ENCODE measurements around the gene JMJD8. TPM values are rescaled to one million over a fixed set of nuclear protein-coding genes. Genes with fewer than 3 reads are reported as not detected.

JMJD8 gene
- total RNA-seq, 1 donor from 2014 or later, result 46.1 TPM

DNA sequence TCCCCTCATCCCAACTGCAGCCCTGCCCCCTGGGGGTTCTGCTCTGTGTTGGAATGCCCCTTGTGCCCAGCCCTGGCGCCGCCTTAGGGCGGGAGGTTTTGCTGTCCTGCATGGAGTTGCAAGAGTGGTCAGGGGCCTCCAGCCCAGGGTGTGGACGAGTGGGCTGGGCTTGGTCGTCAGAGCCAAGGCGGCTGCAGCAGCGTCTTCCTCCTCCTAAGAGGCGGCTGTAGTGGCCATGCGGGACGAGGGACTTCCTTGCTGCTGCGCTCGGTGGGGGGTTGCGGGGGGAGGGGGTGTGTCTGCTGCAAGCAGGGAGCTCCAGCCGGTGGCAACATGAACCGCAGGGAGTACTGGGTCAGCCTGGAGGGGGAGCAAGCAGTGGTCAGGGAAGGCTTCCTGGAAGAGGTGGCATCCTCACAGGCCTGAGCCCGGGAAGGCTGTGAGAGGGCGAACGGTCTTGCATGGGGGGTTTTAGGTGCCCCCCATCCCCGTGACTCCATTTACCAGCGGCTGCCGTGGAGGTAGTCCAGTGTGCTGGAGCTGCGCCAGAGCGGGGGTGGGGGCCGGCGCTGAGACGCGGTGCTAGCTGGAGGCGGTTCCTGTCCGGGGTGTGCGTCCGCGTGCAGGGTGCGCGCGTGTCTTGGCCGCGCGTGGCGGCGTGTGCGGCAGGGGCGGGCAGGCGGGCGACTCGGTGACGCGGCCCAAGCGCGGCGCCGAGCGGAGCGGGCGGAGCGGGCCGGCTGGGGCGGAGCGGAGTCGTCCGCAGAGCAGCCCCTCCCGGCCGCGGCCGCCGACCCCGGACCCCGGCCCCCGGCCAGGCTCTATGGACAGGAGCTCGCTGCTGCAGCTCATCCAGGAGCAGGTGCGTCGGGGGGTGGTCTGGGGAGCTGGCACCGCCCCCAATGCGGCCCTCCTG is 8.9 kb downstream of the JMJD8 start, which contains the start of gene RHBDL1:
RHBDL1 (plus strand) TSS at position 704 of the 916 bp plus-strand sequence; CDS start at position 824, 120 bp downstream.
- Mint-ChIP-seq H3K27me3 (ENCODE audit: low read depth) (peaks cover 10% of the 10 kb centered on the region), H3K4me3 (peak within 1 kb of the TSS; percentile 56), H3K27ac (no peak within 1 kb of the TSS), H3K36me3 (no peaks in the 10 kb centered on the region), H3K9me3 (no peaks in the 10 kb centered on the region), H3K4me1 (peaks cover 5% of the 10 kb centered on the region)
- TF ChIP-seq, protein P1, sequence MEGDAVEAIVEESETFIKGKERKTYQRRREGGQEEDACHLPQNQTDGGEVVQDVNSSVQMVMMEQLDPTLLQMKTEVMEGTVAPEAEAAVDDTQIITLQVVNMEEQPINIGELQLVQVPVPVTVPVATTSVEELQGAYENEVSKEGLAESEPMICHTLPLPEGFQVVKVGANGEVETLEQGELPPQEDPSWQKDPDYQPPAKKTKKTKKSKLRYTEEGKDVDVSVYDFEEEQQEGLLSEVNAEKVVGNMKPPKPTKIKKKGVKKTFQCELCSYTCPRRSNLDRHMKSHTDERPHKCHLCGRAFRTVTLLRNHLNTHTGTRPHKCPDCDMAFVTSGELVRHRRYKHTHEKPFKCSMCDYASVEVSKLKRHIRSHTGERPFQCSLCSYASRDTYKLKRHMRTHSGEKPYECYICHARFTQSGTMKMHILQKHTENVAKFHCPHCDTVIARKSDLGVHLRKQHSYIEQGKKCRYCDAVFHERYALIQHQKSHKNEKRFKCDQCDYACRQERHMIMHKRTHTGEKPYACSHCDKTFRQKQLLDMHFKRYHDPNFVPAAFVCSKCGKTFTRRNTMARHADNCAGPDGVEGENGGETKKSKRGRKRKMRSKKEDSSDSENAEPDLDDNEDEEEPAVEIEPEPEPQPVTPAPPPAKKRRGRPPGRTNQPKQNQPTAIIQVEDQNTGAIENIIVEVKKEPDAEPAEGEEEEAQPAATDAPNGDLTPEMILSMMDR (IDR thresholded peaks at IDR 0.05; ENCODE audit: unreplicated experiment), result no peak
- DNase-seq (ENCODE audit: low spot score in 2 of 2, unreplicated experiment in 2 of 2), result no peak

GRCh38 chr16:674214-674881 is 9.8 kb downstream of the JMJD8 start:
- no peak for DNase-seq (ENCODE audit: low spot score in 2 of 2, unreplicated experiment in 2 of 2)
- no peak overlapping the region for H3K27ac Mint-ChIP-seq

GRCh38 chr16:673399-673991 is 10.6 kb downstream of the JMJD8 start:
- Mint-ChIP-seq H3K27me3 (ENCODE audit: low read depth) (peaks cover 10% of the 10 kb centered on the region), H3K4me3 (no peak overlapping the region), H3K27ac (no peak overlapping the region), H3K4me1 (peaks cover 2% of the 10 kb centered on the region), H3K36me3 (peaks cover 2% of the 10 kb centered on the region), H3K9me3 (no peaks in the 10 kb centered on the region)
- TF ChIP-seq, protein P1 (IDR thresholded peaks at IDR 0.05; ENCODE audit: unreplicated experiment), result no peak
- no peak for DNase-seq (ENCODE audit: low spot score in 2 of 2, unreplicated experiment in 2 of 2)

More at GRCh38 chr16:674214-674881, 9.8 kb downstream of the JMJD8 start:
- peaks cover 2% of the 10 kb centered on the region for H3K36me3 Mint-ChIP-seq
- H3K27me3 Mint-ChIP-seq (ENCODE audit: low read depth), result peaks cover 10% of the 10 kb centered on the region
- peaks cover 6% of the 10 kb centered on the region for H3K4me1 Mint-ChIP-seq
- no peak overlapping the region for H3K4me3 Mint-ChIP-seq
- no peaks in the 10 kb centered on the region for H3K9me3 Mint-ChIP-seq
- TF ChIP-seq, protein P1 (IDR thresholded peaks at IDR 0.05; ENCODE audit: unreplicated experiment), result no peak

DNA sequence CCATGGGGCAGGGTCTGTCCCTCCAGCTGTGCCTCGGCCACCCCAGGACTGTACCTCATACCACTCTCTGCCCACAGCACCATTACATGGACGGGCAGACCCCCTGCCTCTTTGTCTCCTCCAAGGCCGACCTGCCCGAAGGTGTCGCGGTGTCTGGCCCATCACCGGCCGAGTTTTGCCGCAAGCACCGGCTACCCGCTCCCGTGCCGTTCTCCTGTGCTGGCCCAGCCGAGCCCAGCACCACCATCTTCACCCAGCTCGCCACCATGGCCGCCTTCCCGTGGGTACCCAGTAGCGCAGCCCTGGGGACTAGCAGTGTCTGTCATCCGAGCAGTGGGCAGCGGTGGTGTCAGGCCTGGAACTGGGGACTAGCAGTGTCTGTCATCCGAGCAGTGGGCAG is 11.3 kb downstream of the JMJD8 start:
- peaks cover 2% of the 10 kb centered on the region for H3K36me3 Mint-ChIP-seq
- H3K4me3 Mint-ChIP-seq, result no peak overlapping the region

GRCh38 chr16:672371-672770 is 11.8 kb downstream of the JMJD8 start:
- TF ChIP-seq, protein P1 (IDR thresholded peaks at IDR 0.05; ENCODE audit: unreplicated experiment), result no peak
- no peak overlapping the region for H3K27ac Mint-ChIP-seq
- H3K4me1 Mint-ChIP-seq, result peaks cover 5% of the 10 kb centered on the region
- no peak overlapping the region for H3K4me3 Mint-ChIP-seq
- no peak for DNase-seq (ENCODE audit: low spot score in 2 of 2, unreplicated experiment in 2 of 2)
- peaks cover 2% of the 10 kb centered on the region for H3K36me3 Mint-ChIP-seq
- H3K27me3 Mint-ChIP-seq (ENCODE audit: low read depth), result peaks cover 10% of the 10 kb centered on the region
- H3K9me3 Mint-ChIP-seq, result no peaks in the 10 kb centered on the region

More for the DNA sequence above, 11.3 kb downstream of the JMJD8 start:
- no peak for DNase-seq (ENCODE audit: low spot score in 2 of 2, unreplicated experiment in 2 of 2)
- no peaks in the 10 kb centered on the region for H3K9me3 Mint-ChIP-seq
- H3K27me3 Mint-ChIP-seq (ENCODE audit: low read depth), result peaks cover 10% of the 10 kb centered on the region
- no peak overlapping the region for H3K27ac Mint-ChIP-seq
- TF ChIP-seq, protein P1 (IDR thresholded peaks at IDR 0.05; ENCODE audit: unreplicated experiment), result no peak
- H3K4me1 Mint-ChIP-seq, result peaks cover 2% of the 10 kb centered on the region

Data from mesothelial cell of epicardium (in vitro differentiated cells).